Testis (tissue), 3 donors: ENCODE data around the gene GARS1. TPM values are rescaled to one million over a fixed set of nuclear protein-coding genes. Genes with fewer than 3 reads are reported as not detected.

ENCODE experiments used
- DNase-seq: peaks from one replicate; pipeline ENCODE4 v3.0.0-alpha.2; 2019
- H3K27ac ChIP-seq, 2 donors: fragments of 200-600 bp; sonication (generic); one replicate each; pipeline ENCODE4 v1.5.1; 2019
- H3K27me3 ChIP-seq: fragments of 200-600 bp; sonication (generic); one replicate; pipeline ENCODE4 v1.5.1; 2019
- H3K36me3 ChIP-seq: fragments of 200-600 bp; sonication (generic); one replicate; pipeline ENCODE4 v1.5.1; 2017; ENCODE audit warnings: low read depth; ENCODE audit errors: missing control alignments
- H3K4me1 ChIP-seq: fragments of 200-600 bp; sonication (generic); one replicate; pipeline ENCODE4 v1.5.1; 2019
- H3K4me3 ChIP-seq, 2 donors: fragments of 200-600 bp; sonication (generic); one replicate each; pipeline ENCODE4 v1.5.1; 2017 to 2019
- H3K9me3 ChIP-seq: fragments of 200-600 bp; sonication (generic); one replicate; pipeline ENCODE4 v1.5.1; 2017
- POLR2A ChIP-seq: fragments of 450-650 bp; IDR thresholded peaks from one replicate; pipeline ENCODE4 v1.6.1; 2017; ENCODE audit warnings: antibody characterized with exemption, mild to moderate bottlenecking, moderate library complexity
- WGBS, 2 donors: methylation state at CpG; one replicate each; pipeline ENCODE4 v1.1.5; 2018; 5-methylcytosine and 5-hydroxymethylcytosine counted together
- intact Hi-C: fragments of 100-400 bp; cut with DNase I; formaldehyde crosslinking; loops from one replicate; pipeline ENCODE4 v1.15.1; 2023; ENCODE audit warnings: low total_unique reads
- polyA plus RNA-seq: library from polyadenylated mRNA; stranded (reverse); fragments of 350-450 nt; fragmentation: Illumina TruSeq; extraction: RNeasy Lipid Tissue Mini Kit (QIAGEN cat#74804); gene quantifications from one replicate; pipeline ENCODE4 v1.2.3, GENCODE V29; 2014; ENCODE audit warnings: low read depth, low replicate concordance; ENCODE audit not compliant: insufficient read depth
- total RNA-seq, 2 donors: library from RNA; depleted of rRNA; stranded (reverse); fragments of >200 nt; gene quantifications; one replicate each; pipeline ENCODE4 v1.2.3, GENCODE V29; 2016
- TF ChIP-seq, protein P1 (sequence below), 3 experiments: fragments of 450-650 bp in 2 of 3; fragments of 200-600 bp in 1 of 3; sonication (generic) in 1 of 3; IDR thresholded peaks; one replicate each; pipeline ENCODE4 v1.5.1; 2016 to 2019; ENCODE audit warnings: antibody characterized with exemption in 3 of 3, mild to moderate bottlenecking in 2 of 3, moderate library complexity in 1 of 3

The GARS1 gene
- total and polyA plus RNA-seq, 3 donors from 2014 or later, result 104 to 115 (median 110) TPM

DNA sequence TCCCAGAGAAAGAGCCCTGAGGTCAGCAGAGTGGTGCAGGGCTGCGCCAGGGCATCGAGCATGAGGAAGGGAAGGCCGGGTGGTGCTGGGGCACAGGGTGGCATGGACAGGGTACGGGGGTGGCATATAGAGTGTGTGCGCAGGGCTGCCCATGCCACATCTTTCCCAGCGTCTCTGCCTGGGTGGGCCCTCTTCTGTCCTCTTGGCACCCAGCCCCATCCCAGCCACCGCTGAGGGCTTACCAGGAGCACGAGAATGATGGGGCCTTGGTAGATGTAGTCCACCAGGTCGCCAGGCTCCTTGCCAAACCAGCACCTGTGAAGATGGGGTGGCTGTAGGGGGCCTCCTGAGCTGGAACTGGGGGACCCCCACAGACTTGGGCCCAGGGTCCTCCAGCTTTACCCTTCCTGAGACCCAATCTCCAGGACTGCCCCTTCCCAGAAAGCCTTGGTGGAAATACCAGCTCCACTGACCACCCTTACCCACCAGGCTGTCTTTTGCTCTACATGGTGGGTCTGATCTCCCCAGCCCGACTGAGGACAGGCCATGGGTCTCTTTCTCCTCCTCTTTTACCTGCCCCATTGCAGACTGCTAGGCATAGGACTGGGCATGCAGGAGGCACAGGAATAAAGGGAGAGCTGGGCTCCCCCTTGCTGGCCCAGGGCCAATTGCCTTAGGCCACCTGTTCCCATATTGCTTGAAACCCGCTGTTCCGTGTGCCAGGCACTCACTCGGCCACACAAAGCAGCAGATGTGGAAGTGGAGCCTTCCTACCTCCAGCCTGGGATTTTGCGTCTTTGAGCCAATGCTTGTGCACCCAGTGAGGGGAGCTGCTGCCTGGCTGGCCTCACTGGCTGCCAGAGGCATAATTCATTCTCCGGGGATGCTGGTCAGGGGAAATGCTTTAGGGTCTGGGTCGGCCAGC lies 65.9 kb downstream of the GARS1 start:
- intact Hi-C loops, result no loop called here
- WGBS, 2 donors, result 82 to 83% methylated on average over 10 to 16 of the region's 16 CpGs
- TF ChIP-seq POLR2A, result no peak
- TF ChIP-seq, protein P1, sequence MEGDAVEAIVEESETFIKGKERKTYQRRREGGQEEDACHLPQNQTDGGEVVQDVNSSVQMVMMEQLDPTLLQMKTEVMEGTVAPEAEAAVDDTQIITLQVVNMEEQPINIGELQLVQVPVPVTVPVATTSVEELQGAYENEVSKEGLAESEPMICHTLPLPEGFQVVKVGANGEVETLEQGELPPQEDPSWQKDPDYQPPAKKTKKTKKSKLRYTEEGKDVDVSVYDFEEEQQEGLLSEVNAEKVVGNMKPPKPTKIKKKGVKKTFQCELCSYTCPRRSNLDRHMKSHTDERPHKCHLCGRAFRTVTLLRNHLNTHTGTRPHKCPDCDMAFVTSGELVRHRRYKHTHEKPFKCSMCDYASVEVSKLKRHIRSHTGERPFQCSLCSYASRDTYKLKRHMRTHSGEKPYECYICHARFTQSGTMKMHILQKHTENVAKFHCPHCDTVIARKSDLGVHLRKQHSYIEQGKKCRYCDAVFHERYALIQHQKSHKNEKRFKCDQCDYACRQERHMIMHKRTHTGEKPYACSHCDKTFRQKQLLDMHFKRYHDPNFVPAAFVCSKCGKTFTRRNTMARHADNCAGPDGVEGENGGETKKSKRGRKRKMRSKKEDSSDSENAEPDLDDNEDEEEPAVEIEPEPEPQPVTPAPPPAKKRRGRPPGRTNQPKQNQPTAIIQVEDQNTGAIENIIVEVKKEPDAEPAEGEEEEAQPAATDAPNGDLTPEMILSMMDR (IDR thresholded peaks at IDR 0.05), result no peak
- DNase-seq, result no peak
- H3K27ac ChIP-seq, result no peak overlapping the region
- H3K9me3 ChIP-seq, result no peaks in the 10 kb centered on the region
- no peaks in the 10 kb centered on the region for H3K27me3 ChIP-seq
- no peaks in the 10 kb centered on the region for H3K36me3 ChIP-seq
- H3K4me1 ChIP-seq, result no peaks in the 10 kb centered on the region
- H3K4me3 ChIP-seq, result no peak overlapping the region

DNA sequence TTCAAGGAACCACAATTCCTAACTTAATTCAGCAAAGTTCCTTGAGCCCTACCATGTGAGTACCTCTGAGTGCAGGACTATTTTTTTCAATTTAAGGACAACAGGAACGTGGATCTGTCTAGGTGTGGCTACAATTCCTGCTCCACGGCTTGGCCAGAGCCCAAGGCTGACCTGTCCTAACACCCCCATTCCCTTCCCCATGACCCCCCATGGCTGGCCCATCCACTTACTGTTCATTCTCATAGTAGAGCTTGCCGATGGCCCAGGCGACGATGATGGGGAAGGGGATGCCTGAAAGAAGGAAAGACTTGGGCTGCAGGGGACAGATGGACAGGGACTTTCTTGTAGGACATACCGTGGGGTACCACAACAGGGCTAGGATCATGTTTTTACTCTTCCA lies 67.2 kb downstream of the GARS1 start:
- Histone ChIP-seq H3K27me3 (no peaks in the 10 kb centered on the region), H3K4me1 (no peaks in the 10 kb centered on the region), H3K9me3 (no peaks in the 10 kb centered on the region), H3K36me3 (no peaks in the 10 kb centered on the region), H3K27ac (no peak overlapping the region), H3K4me3 (no peak overlapping the region)
- intact Hi-C loops, result no loop called here
- TF ChIP-seq, protein P1 (IDR thresholded peaks at IDR 0.05), result no peak
- TF ChIP-seq POLR2A, result no peak
- 92 to 93% methylated on average over 6 of the region's 6 CpGs for WGBS, 2 donors
- DNase-seq, result no peak

DNA sequence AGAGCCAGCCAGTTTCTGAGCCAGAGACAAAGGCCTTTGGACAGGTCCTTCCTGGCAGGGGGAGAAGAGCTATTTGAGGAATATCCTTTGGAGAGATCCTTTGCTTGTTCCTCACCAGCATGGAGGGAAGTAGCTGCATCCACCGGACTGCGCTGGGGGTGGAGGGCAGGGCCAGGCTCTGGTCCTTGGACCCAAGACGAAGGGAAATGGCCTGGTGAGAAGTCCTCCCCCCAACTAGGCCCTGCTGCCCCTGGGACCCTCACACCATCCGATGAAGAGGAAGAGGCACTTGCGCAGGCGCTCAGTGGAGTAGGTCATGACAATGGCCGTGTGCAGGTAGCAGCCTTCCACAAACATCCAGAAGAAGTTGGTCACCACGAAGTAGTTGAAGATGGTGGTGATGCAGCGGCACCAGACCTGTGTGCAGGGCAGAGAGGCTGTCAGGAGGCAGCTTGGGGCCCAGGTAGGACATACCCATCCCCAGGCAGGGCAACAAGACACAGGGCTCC lies 67.8 kb downstream of the GARS1 start:
- H3K36me3 ChIP-seq, result no peaks in the 10 kb centered on the region
- no peak for DNase-seq
- TF ChIP-seq, protein P1 (IDR thresholded peaks at IDR 0.05), result no peak
- TF ChIP-seq POLR2A, result no peak
- no peaks in the 10 kb centered on the region for H3K9me3 ChIP-seq
- intact Hi-C loops, result no loop called here
- H3K4me3 ChIP-seq, result no peak overlapping the region
- H3K27ac ChIP-seq, result no peak overlapping the region
- no peaks in the 10 kb centered on the region for H3K27me3 ChIP-seq
- H3K4me1 ChIP-seq, result no peaks in the 10 kb centered on the region
- 97% methylated on average over 5 to 9 of the region's 9 CpGs for WGBS, 2 donors

DNA sequence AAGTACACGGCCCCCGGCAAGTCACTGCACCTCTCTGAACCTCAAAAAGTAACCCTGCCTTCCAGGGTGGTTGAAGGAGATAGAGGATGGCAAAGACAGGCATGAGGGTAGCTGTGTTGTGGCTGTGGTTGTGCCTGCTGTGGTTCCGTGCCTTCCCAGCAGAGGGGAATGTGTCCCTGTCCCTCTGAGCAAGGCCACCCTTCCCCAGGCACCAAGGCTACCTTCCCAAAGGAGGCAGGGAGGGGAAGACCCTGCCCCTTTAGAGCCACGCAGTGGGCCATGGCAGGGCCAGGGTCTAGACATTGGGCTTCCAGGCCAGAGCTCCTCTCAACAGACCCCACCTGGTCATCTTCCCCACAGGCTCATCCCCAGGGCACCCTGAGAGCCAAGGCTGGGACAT lies 68.7 kb downstream of the GARS1 start:
- Histone ChIP-seq H3K4me1 (no peaks in the 10 kb centered on the region), H3K27me3 (no peaks in the 10 kb centered on the region), H3K27ac (no peak overlapping the region), H3K4me3 (no peak overlapping the region), H3K36me3 (no peaks in the 10 kb centered on the region), H3K9me3 (no peaks in the 10 kb centered on the region)
- 73 to 79% methylated on average over 3 to 4 of the region's 4 CpGs for WGBS, 2 donors
- DNase-seq, result no peak
- no peak for TF ChIP-seq POLR2A
- TF ChIP-seq, protein P1 (IDR thresholded peaks at IDR 0.05), result no peak
- intact Hi-C loops, result no loop called here
